Measurements from ENCODE around the gene OR52N2. TPM values are rescaled to one million over a fixed set of nuclear protein-coding genes. Genes with fewer than 3 reads are reported as not detected.

OR52N2 gene
- total and polyA plus RNA-seq, 9 donors, result not detected

DNA sequence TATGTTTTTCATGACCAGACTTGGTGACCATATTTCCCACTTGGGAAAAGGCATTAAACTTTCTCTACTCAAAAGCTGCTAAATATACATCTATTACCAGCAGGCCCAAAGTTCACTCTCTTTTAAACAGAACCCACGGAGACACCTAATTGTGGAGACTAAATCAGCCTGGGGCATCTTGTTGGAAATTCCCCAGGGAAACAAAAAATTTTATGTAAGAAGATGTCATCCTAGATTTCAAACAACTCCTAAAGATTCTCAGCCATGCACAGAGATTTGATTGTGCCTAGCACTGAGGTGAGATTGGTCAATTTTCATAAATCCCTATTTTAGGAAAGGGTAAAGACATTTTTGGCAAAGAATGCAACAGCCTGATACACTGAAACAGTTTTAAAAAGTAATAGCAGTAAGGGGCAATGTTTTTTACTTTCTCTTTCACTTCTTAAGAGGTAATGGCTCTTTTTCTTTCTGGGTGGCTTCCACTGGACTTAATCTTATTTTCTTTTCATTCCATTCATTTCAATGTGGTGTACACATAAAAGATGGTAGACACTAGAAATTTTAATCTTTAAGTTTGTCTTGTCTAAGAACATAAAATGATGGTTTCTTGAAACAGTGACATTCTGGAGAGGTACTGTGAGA is 9.6 kb downstream of the OR52N2 start:
- no peaks in the 10 kb centered on the region for H3K4me1 ChIP-seq (ENCODE audit: control insufficient read depth, insufficient read depth, low read length)
- H3K27ac ChIP-seq (ENCODE audit: low read length), result no peak overlapping the region
- no peak overlapping the region for H3K4me3 ChIP-seq (ENCODE audit: low read length)
- no peaks in the 10 kb centered on the region for H3K36me3 ChIP-seq (ENCODE audit: control insufficient read depth, insufficient read depth, low read length)
- WGBS (ENCODE audit: insufficient coverage), result no CpG with 5 or more reads among the region's 1 CpG
- no peaks in the 10 kb centered on the region for H3K27me3 ChIP-seq (ENCODE audit: control insufficient read depth, insufficient read depth, low read length)
- DNase-seq, result no peak
- no peaks in the 10 kb centered on the region for H3K9me3 ChIP-seq (replicated peaks; ENCODE audit: control insufficient read depth, low read depth, low read length)

DNA sequence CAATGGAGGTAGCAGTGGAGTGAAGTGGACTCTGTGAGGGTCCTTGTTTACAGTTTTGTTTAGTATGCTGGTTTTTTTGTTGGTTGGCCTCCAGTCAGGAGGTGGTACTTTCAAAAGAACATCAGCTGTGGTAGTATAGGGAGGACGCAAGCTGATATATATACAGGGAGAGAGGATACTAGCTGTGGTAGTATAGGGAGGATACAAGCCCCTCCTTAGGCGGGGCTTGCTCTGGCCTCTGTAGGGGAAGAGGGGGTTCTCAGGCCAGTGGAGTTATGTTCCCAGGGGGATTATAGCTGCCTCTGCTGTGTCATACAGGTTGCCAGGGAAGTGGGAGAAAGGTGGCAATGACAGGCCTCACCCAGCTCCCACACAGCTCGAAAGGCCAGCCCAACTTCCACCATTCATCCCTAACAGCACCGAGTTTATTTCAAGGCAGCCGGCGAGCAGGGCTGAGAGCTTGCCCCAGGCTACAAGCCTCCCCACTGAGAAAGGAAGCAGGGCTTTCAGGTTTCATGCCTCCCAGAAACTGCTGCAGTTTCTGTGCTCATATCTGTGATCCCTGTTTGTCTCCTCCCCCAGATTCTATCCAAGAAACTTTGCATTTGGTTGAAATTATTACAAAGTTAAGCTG is 22.6 kb downstream of the OR52N2 start:
- H3K27me3 ChIP-seq (ENCODE audit: control insufficient read depth, insufficient read depth, low read length), result no peaks in the 10 kb centered on the region
- no peak for DNase-seq
- H3K4me1 ChIP-seq (ENCODE audit: control insufficient read depth, insufficient read depth, low read length), result no peaks in the 10 kb centered on the region
- no peaks in the 10 kb centered on the region for H3K36me3 ChIP-seq (ENCODE audit: control insufficient read depth, insufficient read depth, low read length)
- no CpG with 5 or more reads among the region's 6 CpGs for WGBS (ENCODE audit: insufficient coverage)
- no peak overlapping the region for H3K4me3 ChIP-seq (ENCODE audit: low read length)
- H3K27ac ChIP-seq (ENCODE audit: low read length), result no peak overlapping the region
- H3K9me3 ChIP-seq (replicated peaks; ENCODE audit: control insufficient read depth, low read depth, low read length), result peaks cover 2% of the 10 kb centered on the region

DNA sequence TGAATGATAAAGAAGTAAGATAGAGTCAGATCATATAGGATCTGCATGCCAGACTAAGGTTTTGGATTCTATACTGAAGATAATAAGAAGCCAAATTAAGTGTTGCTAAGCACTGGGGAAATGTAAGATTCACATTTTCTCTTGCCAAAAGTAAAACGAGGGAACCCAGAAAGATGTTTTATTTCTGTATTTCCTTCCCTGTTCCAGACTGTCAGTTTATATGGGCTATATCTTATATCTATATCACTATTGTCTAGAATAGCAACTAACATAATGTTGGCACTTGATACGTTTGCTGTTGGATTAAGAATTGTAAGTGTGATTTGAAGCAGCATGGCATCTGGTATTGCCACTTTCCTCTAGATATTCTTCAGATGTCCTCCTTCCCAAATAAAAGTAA is 24.7 kb downstream of the OR52N2 start:
- Histone ChIP-seq H3K27me3 (ENCODE audit: control insufficient read depth, insufficient read depth, low read length) (no peaks in the 10 kb centered on the region), H3K36me3 (ENCODE audit: control insufficient read depth, insufficient read depth, low read length) (no peaks in the 10 kb centered on the region), H3K4me3 (ENCODE audit: low read length) (no peak overlapping the region), H3K9me3 (replicated peaks; ENCODE audit: control insufficient read depth, low read depth, low read length) (no peaks in the 10 kb centered on the region), H3K4me1 (ENCODE audit: control insufficient read depth, insufficient read depth, low read length) (no peaks in the 10 kb centered on the region), H3K27ac (ENCODE audit: low read length) (no peak overlapping the region)
- DNase-seq, result no peak
- WGBS (ENCODE audit: insufficient coverage), result no CpG with 5 or more reads among the region's 2 CpGs

DNA sequence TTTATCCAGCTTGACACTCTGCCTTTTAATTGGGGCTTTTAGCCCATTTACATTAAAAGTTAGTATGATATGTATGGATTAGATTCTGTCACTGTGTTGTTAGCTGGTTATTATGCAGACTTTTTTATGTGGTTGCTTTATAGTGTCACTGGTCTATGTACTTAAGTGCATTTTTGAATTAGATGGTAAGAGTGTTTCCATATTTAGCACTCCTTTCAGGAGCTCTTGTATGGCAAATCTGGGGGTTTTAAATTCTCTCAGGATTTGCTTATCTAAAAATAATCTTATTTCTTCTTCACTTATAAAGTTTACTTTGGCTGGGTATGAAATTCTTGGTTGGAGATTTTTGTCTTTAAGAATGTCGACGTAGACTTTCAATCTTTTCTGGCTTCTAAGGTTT is 29.0 kb downstream of the OR52N2 start:
- no peak for DNase-seq
- H3K27ac ChIP-seq (ENCODE audit: low read length), result no peak overlapping the region
- WGBS (ENCODE audit: insufficient coverage), result no CpG with 5 or more reads among the region's 2 CpGs
- H3K36me3 ChIP-seq (ENCODE audit: control insufficient read depth, insufficient read depth, low read length), result no peaks in the 10 kb centered on the region
- H3K4me1 ChIP-seq (ENCODE audit: control insufficient read depth, insufficient read depth, low read length), result no peaks in the 10 kb centered on the region
- H3K9me3 ChIP-seq (replicated peaks; ENCODE audit: control insufficient read depth, low read depth, low read length), result no peaks in the 10 kb centered on the region
- H3K27me3 ChIP-seq (ENCODE audit: control insufficient read depth, insufficient read depth, low read length), result no peaks in the 10 kb centered on the region
- H3K4me3 ChIP-seq (ENCODE audit: low read length), result no peak overlapping the region

DNA sequence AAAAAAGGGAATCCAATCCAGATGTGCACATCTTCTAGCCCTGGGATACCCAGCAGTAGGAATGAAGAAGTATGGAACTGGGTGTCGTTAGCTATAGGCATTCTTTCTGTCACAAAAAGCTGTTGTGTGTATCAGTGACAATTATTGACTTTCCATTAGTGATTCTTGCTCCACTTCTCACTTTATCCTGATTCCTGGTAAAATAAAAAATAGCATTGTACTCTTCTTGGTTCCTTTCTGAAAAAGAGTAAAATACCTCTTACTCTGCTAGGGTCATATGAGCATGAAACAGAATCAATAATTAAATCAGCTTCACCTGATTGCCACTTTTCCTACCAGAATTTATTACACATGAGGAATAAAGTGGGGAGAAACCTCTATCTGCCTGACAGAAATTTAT is 33.1 kb downstream of the OR52N2 start, which contains the start of gene OR52E6:
Gene OR52E6 (minus strand): TSS at position 101 of the 400 bp plus-strand sequence. CDS start 0 bp downstream, at position 101.
- no peak within 1 kb of the TSS for H3K4me3 ChIP-seq (ENCODE audit: low read length)
- H3K9me3 ChIP-seq (replicated peaks; ENCODE audit: control insufficient read depth, low read depth, low read length), result no peaks in the 10 kb centered on the region
- H3K36me3 ChIP-seq (ENCODE audit: control insufficient read depth, insufficient read depth, low read length), result no peaks in the 10 kb centered on the region
- DNase-seq, result no peak
- WGBS (ENCODE audit: insufficient coverage), result no CpG with 5 or more reads among the region's 1 CpG
- H3K4me1 ChIP-seq (ENCODE audit: control insufficient read depth, insufficient read depth, low read length), result no peaks in the 10 kb centered on the region
- no peaks in the 10 kb centered on the region for H3K27me3 ChIP-seq (ENCODE audit: control insufficient read depth, insufficient read depth, low read length)
- no peak within 1 kb of the TSS for H3K27ac ChIP-seq (ENCODE audit: low read length)

DNA sequence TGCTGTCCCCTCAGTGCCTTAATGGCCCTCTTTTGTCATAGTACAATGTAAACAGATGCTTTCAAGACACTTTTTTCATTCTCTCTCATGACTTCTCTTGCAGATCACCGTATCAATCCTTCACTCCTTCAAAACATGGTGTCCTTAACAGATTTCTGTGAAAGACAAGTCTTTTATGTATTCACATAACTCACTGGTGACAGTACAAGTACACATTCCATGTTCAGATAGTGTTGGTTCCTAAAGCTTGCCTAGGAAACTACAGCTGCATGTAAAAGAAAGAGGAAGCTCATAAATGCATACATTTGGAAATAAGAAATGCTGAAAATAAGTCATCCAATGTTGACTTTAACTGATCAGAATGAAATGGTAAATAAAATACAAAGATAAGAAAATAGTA is 38.0 kb downstream of the OR52N2 start:
- WGBS (ENCODE audit: insufficient coverage), result no CpG with 5 or more reads among the region's 1 CpG
- no peak for DNase-seq
- Histone ChIP-seq H3K4me3 (ENCODE audit: low read length) (no peak overlapping the region), H3K4me1 (ENCODE audit: control insufficient read depth, insufficient read depth, low read length) (no peaks in the 10 kb centered on the region), H3K36me3 (ENCODE audit: control insufficient read depth, insufficient read depth, low read length) (no peaks in the 10 kb centered on the region), H3K9me3 (replicated peaks; ENCODE audit: control insufficient read depth, low read depth, low read length) (no peaks in the 10 kb centered on the region), H3K27me3 (ENCODE audit: control insufficient read depth, insufficient read depth, low read length) (no peaks in the 10 kb centered on the region), H3K27ac (ENCODE audit: low read length) (no peak overlapping the region)

DNA sequence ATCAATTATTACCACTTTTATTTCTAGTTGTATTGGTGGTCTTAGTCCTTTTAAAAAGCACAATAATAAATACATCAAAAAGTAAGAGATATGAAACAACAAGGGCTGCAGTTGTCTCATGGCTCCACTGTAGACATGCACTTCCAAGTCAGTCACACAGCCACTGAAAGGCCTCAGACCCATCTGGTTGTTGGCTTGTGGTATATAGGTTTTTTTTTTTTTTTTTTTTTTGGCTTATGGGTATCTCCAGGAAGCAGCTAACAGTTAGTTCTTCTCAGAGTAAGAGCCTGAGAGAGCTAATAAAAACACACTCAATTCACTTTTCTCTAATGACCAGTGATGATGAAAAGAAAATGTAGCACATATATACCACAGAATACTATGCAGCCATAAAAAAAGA is 39.0 kb downstream of the OR52N2 start:
- no peak overlapping the region for H3K4me3 ChIP-seq (ENCODE audit: low read length)
- no peaks in the 10 kb centered on the region for H3K36me3 ChIP-seq (ENCODE audit: control insufficient read depth, insufficient read depth, low read length)
- H3K4me1 ChIP-seq (ENCODE audit: control insufficient read depth, insufficient read depth, low read length), result no peaks in the 10 kb centered on the region
- peaks cover 7% of the 10 kb centered on the region for H3K9me3 ChIP-seq (replicated peaks; ENCODE audit: control insufficient read depth, low read depth, low read length)
- no peak overlapping the region for H3K27ac ChIP-seq (ENCODE audit: low read length)
- H3K27me3 ChIP-seq (ENCODE audit: control insufficient read depth, insufficient read depth, low read length), result no peaks in the 10 kb centered on the region
- DNase-seq, result no peak

DNA sequence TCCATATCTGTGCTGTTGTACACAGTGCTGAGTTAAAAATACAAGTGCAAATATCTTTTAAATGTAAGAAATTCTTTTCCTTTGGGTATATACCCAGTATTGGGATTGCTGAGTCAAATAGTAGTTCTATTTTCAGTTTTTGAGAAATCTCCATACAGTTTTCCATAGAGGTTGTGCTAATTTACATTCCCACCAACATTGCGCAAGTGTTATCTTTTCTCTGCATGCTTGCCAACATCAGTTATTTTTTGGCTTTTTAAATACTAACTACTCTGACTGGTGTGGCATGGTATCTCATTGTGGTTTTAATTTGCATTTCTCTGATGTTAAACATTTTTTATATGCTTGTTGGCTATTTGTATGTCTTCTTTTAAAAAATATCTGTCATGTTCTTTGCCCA is 42.3 kb downstream of the OR52N2 start:
- no peak overlapping the region for H3K27ac ChIP-seq (ENCODE audit: low read length)
- no peak overlapping the region for H3K4me3 ChIP-seq (ENCODE audit: low read length)
- no CpG with 5 or more reads among the region's 1 CpG for WGBS (ENCODE audit: insufficient coverage)
- no peaks in the 10 kb centered on the region for H3K36me3 ChIP-seq (ENCODE audit: control insufficient read depth, insufficient read depth, low read length)
- peaks cover 14% of the 10 kb centered on the region for H3K9me3 ChIP-seq (replicated peaks; ENCODE audit: control insufficient read depth, low read depth, low read length)
- H3K4me1 ChIP-seq (ENCODE audit: control insufficient read depth, insufficient read depth, low read length), result no peaks in the 10 kb centered on the region
- H3K27me3 ChIP-seq (ENCODE audit: control insufficient read depth, insufficient read depth, low read length), result no peaks in the 10 kb centered on the region
- DNase-seq, result no peak

DNA sequence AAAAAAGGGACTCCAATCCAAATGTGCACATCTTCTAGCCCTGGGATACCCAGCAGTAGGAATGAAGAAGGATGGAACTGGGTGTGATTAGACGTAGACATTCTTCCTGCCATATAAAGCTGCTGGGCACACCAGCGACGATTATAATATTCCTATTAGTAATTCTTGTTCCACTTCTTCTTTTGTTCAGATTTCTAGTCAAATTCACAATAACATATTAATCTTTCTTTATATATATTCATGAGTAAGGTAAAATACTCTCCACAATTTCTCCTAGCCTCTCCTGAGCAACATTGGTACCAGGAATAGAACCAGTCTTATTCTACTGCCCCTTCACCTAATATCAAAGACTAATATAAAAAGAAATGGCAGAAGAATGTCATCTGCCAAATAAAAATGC is 48.9 kb downstream of the OR52N2 start, which contains the start of gene OR52E8:
Gene OR52E8 (minus strand): TSS at position 101 of the 400 bp plus-strand sequence. CDS start 0 bp downstream, at position 101.
- H3K4me1 ChIP-seq (ENCODE audit: control insufficient read depth, insufficient read depth, low read length), result no peaks in the 10 kb centered on the region
- H3K36me3 ChIP-seq (ENCODE audit: control insufficient read depth, insufficient read depth, low read length), result no peaks in the 10 kb centered on the region
- peaks cover 8% of the 10 kb centered on the region for H3K9me3 ChIP-seq (replicated peaks; ENCODE audit: control insufficient read depth, low read depth, low read length)
- H3K27me3 ChIP-seq (ENCODE audit: control insufficient read depth, insufficient read depth, low read length), result no peaks in the 10 kb centered on the region
- DNase-seq, result no peak
- no CpG with 5 or more reads among the region's 3 CpGs for WGBS (ENCODE audit: insufficient coverage)
- no peak within 1 kb of the TSS for H3K4me3 ChIP-seq (ENCODE audit: low read length)
- H3K27ac ChIP-seq (ENCODE audit: low read length), result no peak within 1 kb of the TSS

DNA sequence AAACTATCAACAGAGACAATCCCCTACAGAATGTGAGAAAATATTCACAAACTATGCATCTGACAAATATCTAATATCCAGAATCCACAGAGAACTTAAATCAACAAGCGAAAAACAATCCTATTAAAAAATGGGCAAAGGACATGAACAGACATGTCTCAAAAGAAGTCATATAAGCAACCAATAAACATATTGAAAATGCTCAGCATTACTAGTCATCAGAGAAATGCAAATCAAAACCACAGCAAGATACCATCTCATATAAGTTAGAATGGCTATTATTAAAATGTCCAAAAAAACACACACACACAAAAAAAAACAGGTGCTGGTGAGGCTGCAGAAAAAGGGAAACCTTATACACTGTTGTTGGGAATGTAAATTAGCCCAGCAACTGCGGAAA is 57.1 kb downstream of the OR52N2 start:
- no peak for DNase-seq
- WGBS (ENCODE audit: insufficient coverage), result no CpG with 5 or more reads among the region's 2 CpGs
- H3K4me3 ChIP-seq (ENCODE audit: low read length), result no peak overlapping the region
- H3K27me3 ChIP-seq (ENCODE audit: control insufficient read depth, insufficient read depth, low read length), result no peaks in the 10 kb centered on the region
- H3K36me3 ChIP-seq (ENCODE audit: control insufficient read depth, insufficient read depth, low read length), result no peaks in the 10 kb centered on the region
- H3K27ac ChIP-seq (ENCODE audit: low read length), result no peak overlapping the region
- no peaks in the 10 kb centered on the region for H3K4me1 ChIP-seq (ENCODE audit: control insufficient read depth, insufficient read depth, low read length)
- H3K9me3 ChIP-seq (replicated peaks; ENCODE audit: control insufficient read depth, low read depth, low read length), result peaks cover 3% of the 10 kb centered on the region

All from muscle of leg (tissue), 11 donors.